Chondrocyte (in vitro differentiated cells): ENCODE measurements around the gene ARHGEF25. TPM values are rescaled to one million over a fixed set of nuclear protein-coding genes. Genes with fewer than 3 reads are reported as not detected.
"Not testable (repeated sequence)": the region's sequence is repeated elsewhere in the genome, so short reads cannot be mapped to it uniquely, and the experiment has no call there.

ENCODE experiments used
- DNase-seq: peaks from one replicate; pipeline ENCODE4 v3.0.0; 2021; ENCODE audit warnings: mixed read lengths, low spot score
- H3K27ac Mint-ChIP-seq: one replicate; pipeline ENCODE4 v1.8.0; 2021; ENCODE audit warnings: mild to moderate bottlenecking, moderate library complexity, mixed read lengths; ENCODE audit not compliant: unreplicated experiment
- H3K27me3 Mint-ChIP-seq: 2 replicates; pipeline ENCODE4 v1.8.0; 2021; ENCODE audit warnings: low read depth, mixed read lengths
- H3K36me3 Mint-ChIP-seq: 2 replicates; pipeline ENCODE4 v1.8.0; 2021; ENCODE audit warnings: low read depth, mixed read lengths
- H3K4me1 Mint-ChIP-seq: 2 replicates; pipeline ENCODE4 v1.8.0; 2021; ENCODE audit warnings: low read depth, mild to moderate bottlenecking, mixed read lengths
- H3K4me3 Mint-ChIP-seq: one replicate; pipeline ENCODE4 v1.8.0; 2021; ENCODE audit warnings: mild to moderate bottlenecking, moderate library complexity, mixed read lengths; ENCODE audit not compliant: unreplicated experiment
- H3K9me3 Mint-ChIP-seq: 2 replicates; pipeline ENCODE4 v1.8.0; 2021; ENCODE audit warnings: low read depth, mixed read lengths
- total RNA-seq: library from RNA; stranded (reverse); gene quantifications from 3 replicates; pipeline ENCODE4 v1.2.1, GENCODE V29; 2021
- TF ChIP-seq, protein P1 (sequence below): fragments of 200-600 bp; sonication (generic); IDR thresholded peaks from 2 replicates; pipeline ENCODE4 v1.5.0; 2021; ENCODE audit warnings: antibody characterized with exemption, mild to moderate bottlenecking, moderate library complexity

Gene ARHGEF25
- total RNA-seq, 1 donor from 2014 or later, result 29.0 TPM

DNA sequence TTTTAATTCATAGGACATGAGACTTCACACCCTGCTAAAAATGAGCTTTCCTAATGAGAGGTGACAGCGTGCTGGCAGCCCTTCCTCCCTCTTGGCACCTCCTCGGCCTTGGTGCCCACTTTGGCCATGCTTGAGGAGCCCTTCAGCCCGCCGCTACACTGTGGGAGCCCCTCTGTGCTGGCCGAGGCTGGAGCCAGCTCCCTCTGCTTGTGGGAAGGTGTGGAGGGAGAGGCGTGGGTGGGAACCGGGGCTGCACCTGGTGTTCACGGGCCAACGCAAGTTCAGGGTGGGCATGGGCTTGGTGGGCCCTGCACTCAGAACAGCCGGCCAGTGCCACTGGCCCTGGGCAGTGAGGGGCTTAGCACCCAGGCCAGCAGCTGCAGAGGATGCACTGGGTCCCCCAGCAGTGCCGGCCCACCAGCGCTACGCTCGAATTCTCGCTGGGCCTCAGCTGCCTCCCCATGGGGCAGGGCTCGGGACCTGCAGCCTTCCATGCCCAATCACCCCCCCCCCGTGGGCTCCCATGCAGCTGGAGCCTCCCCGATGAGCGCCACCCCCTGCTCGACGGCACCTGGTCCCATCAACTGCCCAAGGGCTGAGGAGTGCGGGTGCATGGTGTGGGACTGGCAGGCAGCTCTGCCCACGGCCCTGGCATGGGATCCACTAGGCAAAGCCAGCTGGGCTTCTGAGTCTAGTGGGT is 44.5 kb downstream of the ARHGEF25 start:
- peaks cover 24% of the 10 kb centered on the region for H3K27me3 Mint-ChIP-seq
- peaks cover 6% of the 10 kb centered on the region for H3K9me3 Mint-ChIP-seq

DNA sequence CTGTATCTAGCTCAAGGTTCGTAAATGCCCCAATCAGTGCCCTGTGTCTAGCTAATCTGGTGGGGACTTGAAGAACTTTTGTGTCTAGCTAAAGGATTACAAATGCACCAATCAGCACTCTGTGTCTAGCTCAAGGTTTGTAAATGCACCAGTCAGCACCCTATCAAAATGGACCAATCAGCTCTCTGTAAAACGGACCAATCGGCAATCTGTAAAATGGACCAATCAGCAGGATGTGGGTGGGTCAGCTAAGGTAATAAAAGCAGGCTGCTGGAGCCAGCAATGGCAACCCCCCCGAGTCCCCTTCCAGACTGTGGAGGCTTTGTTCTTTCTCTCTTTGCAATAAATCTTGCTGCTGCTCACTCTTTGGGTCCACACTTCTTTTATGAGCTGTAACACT is 45.2 kb downstream of the ARHGEF25 start:
- not testable (repeated sequence) for DNase-seq, H3K27ac Mint-ChIP-seq, H3K4me1 Mint-ChIP-seq, H3K36me3 Mint-ChIP-seq, H3K4me3 Mint-ChIP-seq
- peaks cover 10% of the 10 kb centered on the region for H3K9me3 Mint-ChIP-seq
- H3K27me3 Mint-ChIP-seq, result peaks cover 24% of the 10 kb centered on the region

More for the DNA sequence above, 44.5 kb downstream of the ARHGEF25 start:
- Mint-ChIP-seq H3K36me3 (no peaks in the 10 kb centered on the region), H3K27ac (no peak overlapping the region), H3K4me1 (no peaks in the 10 kb centered on the region), H3K4me3 (no peak overlapping the region)
- DNase-seq, result no peak
- TF ChIP-seq, protein P1, sequence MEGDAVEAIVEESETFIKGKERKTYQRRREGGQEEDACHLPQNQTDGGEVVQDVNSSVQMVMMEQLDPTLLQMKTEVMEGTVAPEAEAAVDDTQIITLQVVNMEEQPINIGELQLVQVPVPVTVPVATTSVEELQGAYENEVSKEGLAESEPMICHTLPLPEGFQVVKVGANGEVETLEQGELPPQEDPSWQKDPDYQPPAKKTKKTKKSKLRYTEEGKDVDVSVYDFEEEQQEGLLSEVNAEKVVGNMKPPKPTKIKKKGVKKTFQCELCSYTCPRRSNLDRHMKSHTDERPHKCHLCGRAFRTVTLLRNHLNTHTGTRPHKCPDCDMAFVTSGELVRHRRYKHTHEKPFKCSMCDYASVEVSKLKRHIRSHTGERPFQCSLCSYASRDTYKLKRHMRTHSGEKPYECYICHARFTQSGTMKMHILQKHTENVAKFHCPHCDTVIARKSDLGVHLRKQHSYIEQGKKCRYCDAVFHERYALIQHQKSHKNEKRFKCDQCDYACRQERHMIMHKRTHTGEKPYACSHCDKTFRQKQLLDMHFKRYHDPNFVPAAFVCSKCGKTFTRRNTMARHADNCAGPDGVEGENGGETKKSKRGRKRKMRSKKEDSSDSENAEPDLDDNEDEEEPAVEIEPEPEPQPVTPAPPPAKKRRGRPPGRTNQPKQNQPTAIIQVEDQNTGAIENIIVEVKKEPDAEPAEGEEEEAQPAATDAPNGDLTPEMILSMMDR, result no peak

DNA sequence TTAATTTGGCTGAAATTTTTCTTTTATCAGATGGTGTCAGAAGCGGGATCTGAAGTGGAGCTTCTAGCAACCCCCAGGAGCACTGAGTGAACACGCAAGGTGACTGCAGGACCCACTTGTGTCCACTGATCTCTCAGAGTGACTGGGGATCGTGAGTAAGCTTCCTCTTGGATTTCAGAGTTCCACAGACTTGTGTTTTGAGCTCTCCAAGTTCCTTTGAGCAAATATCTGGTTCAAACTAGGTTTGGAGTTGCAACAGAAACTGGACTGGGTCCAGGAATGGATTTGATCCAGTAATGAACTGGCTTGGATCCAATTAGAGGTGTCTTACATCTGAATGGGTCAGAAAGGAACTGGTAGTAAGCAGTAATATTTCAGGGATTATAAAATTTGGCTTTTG is 46.5 kb downstream of the ARHGEF25 start:
- Mint-ChIP-seq H3K9me3 (peaks cover 12% of the 10 kb centered on the region), H3K27me3 (peaks cover 24% of the 10 kb centered on the region), H3K27ac (no peak overlapping the region), H3K4me3 (no peak overlapping the region), H3K36me3 (no peaks in the 10 kb centered on the region), H3K4me1 (no peaks in the 10 kb centered on the region)
- DNase-seq, result no peak
- TF ChIP-seq, protein P1, result no peak

DNA sequence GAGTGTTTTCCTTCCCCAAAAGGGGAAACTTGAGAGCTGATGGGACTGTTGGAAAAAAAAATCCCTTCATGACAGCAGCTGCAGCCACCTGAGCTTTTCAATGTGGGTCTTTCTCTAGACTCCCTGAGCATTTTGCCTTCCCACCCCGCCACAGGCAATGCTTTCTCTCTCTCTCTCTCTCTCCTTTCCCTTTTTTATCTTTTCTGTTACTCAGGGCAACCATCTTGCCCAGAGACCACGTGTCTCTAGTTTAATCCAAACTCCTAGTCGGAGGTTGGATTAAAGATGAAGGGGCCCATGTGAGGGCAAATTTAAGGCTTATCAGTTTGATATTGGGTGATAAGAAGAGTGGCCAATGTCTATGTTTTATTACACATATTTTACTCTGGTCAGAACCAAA is 47.7 kb downstream of the ARHGEF25 start:
- TF ChIP-seq, protein P1, result no peak
- no peak for DNase-seq
- Mint-ChIP-seq H3K4me1 (no peaks in the 10 kb centered on the region), H3K27me3 (peaks cover 22% of the 10 kb centered on the region), H3K27ac (no peak overlapping the region), H3K36me3 (no peaks in the 10 kb centered on the region), H3K9me3 (peaks cover 10% of the 10 kb centered on the region), H3K4me3 (no peak overlapping the region)

DNA sequence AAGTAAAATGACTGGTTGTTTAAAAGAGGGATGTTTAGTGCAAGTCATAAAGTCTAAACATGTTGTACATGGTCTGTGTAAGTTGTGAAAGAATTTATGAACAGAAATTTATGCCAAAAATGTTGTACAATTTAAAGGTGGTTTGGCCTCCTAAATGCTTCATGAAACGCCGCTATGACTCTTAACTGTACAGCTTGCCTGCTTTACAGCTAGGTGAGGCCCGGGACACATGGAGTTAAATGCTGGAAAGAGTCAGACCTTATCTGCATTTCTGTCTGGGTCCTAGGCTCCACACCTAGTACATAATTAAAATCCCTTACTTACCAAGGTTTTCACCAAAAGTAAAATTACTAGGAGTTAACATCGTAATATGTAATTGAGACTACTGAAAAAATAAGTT is 50.1 kb downstream of the ARHGEF25 start:
- no peaks in the 10 kb centered on the region for H3K4me1 Mint-ChIP-seq
- H3K9me3 Mint-ChIP-seq, result peaks cover 10% of the 10 kb centered on the region
- peaks cover 15% of the 10 kb centered on the region for H3K27me3 Mint-ChIP-seq

DNA sequence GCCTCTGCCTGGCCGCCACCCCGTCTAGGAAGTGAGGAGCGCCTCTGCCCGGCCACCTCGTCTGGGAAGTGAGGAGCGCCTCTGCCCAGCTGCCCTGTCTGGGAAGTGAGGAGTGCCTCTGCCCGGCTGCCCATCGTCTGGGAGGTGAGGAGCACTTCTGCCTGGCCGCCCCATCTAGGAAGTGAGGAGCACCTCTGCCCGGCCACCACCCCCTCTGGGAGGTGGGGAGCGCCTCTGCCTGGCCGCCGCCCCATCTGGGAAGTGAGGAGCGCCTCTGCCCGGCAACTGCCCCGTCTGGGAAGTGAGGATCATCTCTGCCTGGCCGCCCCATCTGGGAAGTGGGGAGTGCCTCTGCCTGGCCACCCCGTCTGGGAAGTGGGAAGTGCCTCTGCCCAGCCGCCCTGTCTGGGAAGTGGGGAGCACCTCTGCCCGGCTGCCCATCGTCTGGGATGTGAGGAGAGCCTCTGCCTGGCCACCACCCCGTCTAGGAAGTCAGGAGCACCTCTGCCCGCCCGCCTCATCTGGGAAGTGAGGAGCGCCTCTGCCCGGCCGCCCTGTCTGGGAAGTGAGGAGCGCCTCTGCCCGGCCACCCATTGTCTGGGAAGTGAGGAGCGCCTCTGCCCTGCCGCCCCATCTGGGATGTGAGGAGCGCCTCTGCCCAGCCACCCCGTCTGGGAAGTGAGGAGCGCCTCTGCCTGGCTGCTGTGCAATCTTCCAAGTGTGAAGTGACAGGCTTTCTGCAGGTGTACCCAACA is 54.0 kb downstream of the ARHGEF25 start:
- not testable (repeated sequence) for H3K4me1 Mint-ChIP-seq, H3K27ac Mint-ChIP-seq, H3K9me3 Mint-ChIP-seq, H3K27me3 Mint-ChIP-seq, H3K4me3 Mint-ChIP-seq, H3K36me3 Mint-ChIP-seq
- DNase-seq, result peak; percentile 94

More for the DNA sequence above, 50.1 kb downstream of the ARHGEF25 start:
- H3K36me3 Mint-ChIP-seq, result no peaks in the 10 kb centered on the region
- TF ChIP-seq, protein P1, result no peak
- no peak for DNase-seq
- H3K27ac Mint-ChIP-seq, result no peak overlapping the region
- no peak overlapping the region for H3K4me3 Mint-ChIP-seq

Other genes starting within 250 kb of the ARHGEF25 start
- 43.4 to 61.8 TPM (median 46.5 TPM) in 3 replicates for gene R3HDM2, start 180.4 kb upstream of the ARHGEF25 start, total RNA-seq
- not detected in 3 replicates for gene INHBC, start 176.7 kb upstream of the ARHGEF25 start, total RNA-seq
- gene INHBE, start 156.1 kb upstream of the ARHGEF25 start, total RNA-seq, result 0.77 to 8.5 TPM (median 8.4 TPM) in 3 replicates
- 6.2 to 8.3 TPM (median 6.8 TPM) in 3 replicates for gene GLI1, start 151.7 kb upstream of the ARHGEF25 start, total RNA-seq
- gene ARHGAP9, start 131.6 kb upstream of the ARHGEF25 start, total RNA-seq, result 2.9 to 3.1 TPM in 2 of 3 replicates, not detected in the other
- gene MARS1, start 123.4 kb upstream of the ARHGEF25 start, total RNA-seq, result 176 to 350 TPM (median 331 TPM) in 3 replicates
- 9.6 to 79.1 TPM (median 79.0 TPM) in 3 replicates for gene DDIT3, start 90.9 kb upstream of the ARHGEF25 start, total RNA-seq
- gene MBD6, start 88.6 kb upstream of the ARHGEF25 start, total RNA-seq, result 66.9 to 86.5 TPM (median 78.4 TPM) in 3 replicates
- gene DCTN2, start 64.2 kb upstream of the ARHGEF25 start, total RNA-seq, result 104 to 117 TPM (median 112 TPM) in 3 replicates
- gene KIF5A, start 61.4 kb upstream of the ARHGEF25 start, total RNA-seq, result 2.6 to 5.1 TPM (median 3.5 TPM) in 3 replicates
- gene PIP4K2C, start 20.2 kb upstream of the ARHGEF25 start, total RNA-seq, result 27.9 to 33.1 TPM (median 30.5 TPM) in 3 replicates
- gene DTX3, start 6.6 kb upstream of the ARHGEF25 start, total RNA-seq, result 29.8 to 30.3 TPM (median 30.1 TPM) in 3 replicates
- gene B4GALNT1, start 21.8 kb downstream of the ARHGEF25 start, total RNA-seq, result 20.8 to 21.8 TPM (median 21.4 TPM) in 3 replicates
- gene OS9, start 82.7 kb downstream of the ARHGEF25 start, total RNA-seq, result 284 to 337 TPM (median 290 TPM) in 3 replicates
- gene AGAP2, start 127.3 kb downstream of the ARHGEF25 start, total RNA-seq, result 1.9 to 3.1 TPM (median 1.9 TPM) in 3 replicates
- 21.2 to 29.3 TPM (median 21.5 TPM) in 3 replicates for gene TSPAN31, start 133.6 kb downstream of the ARHGEF25 start, total RNA-seq
- gene CDK4, start 140.9 kb downstream of the ARHGEF25 start, total RNA-seq, result 136 to 140 TPM (median 139 TPM) in 3 replicates
- gene MARCHF9, start 143.7 kb downstream of the ARHGEF25 start, total RNA-seq, result 17.3 to 22.1 TPM (median 21.8 TPM) in 3 replicates
- gene CYP27B1, start 155.6 kb downstream of the ARHGEF25 start, total RNA-seq, result 2.1 to 3.2 TPM (median 2.3 TPM) in 3 replicates
- 25.2 to 33.6 TPM (median 26.8 TPM) in 3 replicates for gene METTL1, start 160.7 kb downstream of the ARHGEF25 start, total RNA-seq
- 13.0 to 14.8 TPM (median 13.6 TPM) in 3 replicates for gene EEF1AKMT3, start 161.2 kb downstream of the ARHGEF25 start, total RNA-seq
- gene TSFM, start 171.4 kb downstream of the ARHGEF25 start, total RNA-seq, result 17.8 to 21.3 TPM (median 19.9 TPM) in 3 replicates
- 4.8 to 6.0 TPM (median 5.6 TPM) in 3 replicates for gene AVIL, start 207.3 kb downstream of the ARHGEF25 start, total RNA-seq
- gene CTDSP2, start 235.3 kb downstream of the ARHGEF25 start, total RNA-seq, result 113 to 124 TPM (median 123 TPM) in 3 replicates